ENCODE data around the gene PPDPF. TPM values are rescaled to one million over a fixed set of nuclear protein-coding genes. Genes with fewer than 3 reads are reported as not detected.

PPDPF gene
- total and polyA plus RNA-seq, 11 donors: 182 to 442 (median 269) TPM

GRCh38 chr20:63496596-63497120, 23.9 kb upstream of the PPDPF start:
- H3K27ac ChIP-seq: peak overlapping the region in 10 of 12 donors; percentile 37 to 100 (median 94)
- H3K36me3 ChIP-seq: peaks cover 0 to 36% (median 0%) of the 10 kb centered on the region in 9 donors
- H3K4me1 ChIP-seq: peaks cover 2 to 59% (median 29%) of the 10 kb centered on the region in 12 donors
- DNase-seq (peak in 1 of 5 donors; percentile 52), ATAC-seq (no peak)
- TF ChIP-seq CTCF (IDR thresholded peaks at IDR 0.05) (no peak), POLR2A (IDR thresholded peaks at IDR 0.05) (no peak)
- no peaks in the 10 kb centered on the region for H3K9me3 ChIP-seq
- H3K4me3 ChIP-seq: peak overlapping the region; percentile 15 to 92 (median 64)
- intact Hi-C loops (cut with DNase I): loop anchor here in 7 of 10 donors (1.0 to 5.0 kb wide), 6 partner anchors 22 to 476 kb away; partner anchors contain the start of gene PPDPF (in 4 of the 7)
- WGBS, 4 donors: 38 to 59% (median 50%) methylated on average over 10 to 16 of the region's 16 CpGs
- H3K27me3 ChIP-seq: peaks cover 0 to 36% (median 18%) of the 10 kb centered on the region in 9 donors

- no peak for TF ChIP-seq POLR2A (IDR thresholded peaks at IDR 0.05)
- TF ChIP-seq CTCF (IDR thresholded peaks at IDR 0.05): no peak
- H3K9me3 ChIP-seq: no peaks in the 10 kb centered on the region
- peaks cover 0 to 36% (median 18%) of the 10 kb centered on the region in 9 donors for H3K27me3 ChIP-seq
- H3K4me1 ChIP-seq: peaks cover 2 to 66% (median 30%) of the 10 kb centered on the region in 12 donors
- ATAC-seq (peak; percentile 29 to 71 (median 56)), DNase-seq (peak in 4 of 5 donors; percentile 46 to 78 (median 68))
- 47 to 57% (median 49%) methylated on average over 10 to 20 of the region's 20 CpGs for WGBS, 4 donors
- H3K36me3 ChIP-seq: peaks cover 0 to 36% (median 0%) of the 10 kb centered on the region in 9 donors
- intact Hi-C loops (cut with DNase I): loop anchor here in 5 of 10 donors (1.0 to 5.0 kb wide), 4 partner anchors 21 to 475 kb away; partner anchors contain the start of gene PPDPF (in 2 of the 5)
- peak overlapping the region; percentile 79 to 100 (median 92) for H3K27ac ChIP-seq
- peak overlapping the region; percentile 44 to 92 (median 64) for H3K4me3 ChIP-seq
Measured at GRCh38 chr20:63497138-63497945, 23.2 kb upstream of the PPDPF start.

- Histone ChIP-seq H3K27me3 (peaks cover 0 to 41% (median 18%) of the 10 kb centered on the region in 9 donors), H3K4me1 (peaks cover 2 to 70% (median 31%) of the 10 kb centered on the region in 12 donors), H3K27ac (peak overlapping the region; percentile 79 to 100 (median 92)), H3K36me3 (peaks cover 0 to 27% (median 0%) of the 10 kb centered on the region in 9 donors), H3K9me3 (no peaks in the 10 kb centered on the region), H3K4me3 (peak overlapping the region; percentile 44 to 92 (median 64))
- ATAC-seq (peak; percentile 34 to 55 (median 49)), DNase-seq (peak; percentile 66 to 89 (median 76))
- TF ChIP-seq POLR2A (IDR thresholded peaks at IDR 0.05) (no peak), CTCF (IDR thresholded peaks at IDR 0.05) (no peak)
- intact Hi-C loops (cut with DNase I): loop anchor here in 5 of 10 donors (1.0 to 5.0 kb wide), 4 partner anchors 21 to 474 kb away; partner anchors contain the start of gene PPDPF (in 2 of the 5)
- 3 to 6% (median 5%) methylated on average over 17 to 60 of the region's 60 CpGs for WGBS, 4 donors
Measured at GRCh38 chr20:63497946-63498935, 22.3 kb upstream of the PPDPF start.
